ENCODE results near the gene HPSE.
"Not testable (repeated sequence)": the region's sequence is repeated elsewhere in the genome, so short reads cannot be mapped to it uniquely, and the experiment has no call there.

Gene HPSE

GRCh38 chr4:83335701-83336100 is 1.1 kb upstream of the HPSE start:
- no peak for DNase-seq (ENCODE audit: insufficient read length, low spot score)
- no peak for FAIRE-seq

GRCh38 chr4:83331956-83332355 is 2.7 kb downstream of the HPSE start:
- DNase-seq (ENCODE audit: insufficient read length, low spot score) (no peak), FAIRE-seq (no peak)

GRCh38 chr4:83329521-83330110 is 5.0 kb downstream of the HPSE start:
- DNase-seq (ENCODE audit: insufficient read length, low spot score), result no peak

GRCh38 chr4:83328521-83329187 is 6.0 kb downstream of the HPSE start:
- FAIRE-seq (no peak), DNase-seq (ENCODE audit: insufficient read length, low spot score) (no peak)

More at GRCh38 chr4:83329521-83330110, 5.0 kb downstream of the HPSE start:
- no peak for FAIRE-seq

GRCh38 chr4:83326546-83326945 is 8.1 kb downstream of the HPSE start:
- DNase-seq (ENCODE audit: insufficient read length, low spot score), result no peak
- no peak for FAIRE-seq

GRCh38 chr4:83325306-83325705 is 9.3 kb downstream of the HPSE start:
- not testable (repeated sequence) for DNase-seq (ENCODE audit: insufficient read length, low spot score); FAIRE-seq

- no peak for FAIRE-seq
- DNase-seq (ENCODE audit: insufficient read length, low spot score), result no peak
Measured at GRCh38 chr4:83323136-83323535, 11.5 kb downstream of the HPSE start.

- DNase-seq (ENCODE audit: insufficient read length, low spot score), result peak; percentile 18
- FAIRE-seq, result no peak
Measured at GRCh38 chr4:83320548-83320947, 14.1 kb downstream of the HPSE start.

- DNase-seq (ENCODE audit: insufficient read length, low spot score) (no peak), FAIRE-seq (no peak)
Measured at GRCh38 chr4:83318666-83319065, 16.0 kb downstream of the HPSE start.

- no peak for FAIRE-seq
Measured at GRCh38 chr4:83317671-83318070, 17.0 kb downstream of the HPSE start.

GRCh38 chr4:83316459-83317165 is 18.0 kb downstream of the HPSE start:
- no peak for FAIRE-seq
- DNase-seq (ENCODE audit: insufficient read length, low spot score), result no peak

More at GRCh38 chr4:83317671-83318070, 17.0 kb downstream of the HPSE start:
- no peak for DNase-seq (ENCODE audit: insufficient read length, low spot score)

- DNase-seq (ENCODE audit: insufficient read length, low spot score) (no peak), FAIRE-seq (no peak)
Measured at GRCh38 chr4:83315341-83315870, 19.2 kb downstream of the HPSE start.

- FAIRE-seq (no peak), DNase-seq (ENCODE audit: insufficient read length, low spot score) (no peak)
Measured at GRCh38 chr4:83308672-83309071, 26.0 kb downstream of the HPSE start.

GRCh38 chr4:83307920-83308319 is 26.7 kb downstream of the HPSE start:
- FAIRE-seq (no peak), DNase-seq (ENCODE audit: insufficient read length, low spot score) (no peak)

- DNase-seq (ENCODE audit: insufficient read length, low spot score) (no peak), FAIRE-seq (no peak)
Measured at GRCh38 chr4:83305187-83305586, 29.5 kb downstream of the HPSE start.

- FAIRE-seq, result no peak
Measured at GRCh38 chr4:83297548-83298260, 36.9 kb downstream of the HPSE start.

GRCh38 chr4:83293305-83294046 is 41.2 kb downstream of the HPSE start:
- FAIRE-seq (no peak), DNase-seq (ENCODE audit: insufficient read length, low spot score) (no peak)

More at GRCh38 chr4:83297548-83298260, 36.9 kb downstream of the HPSE start:
- DNase-seq (ENCODE audit: insufficient read length, low spot score), result no peak

GRCh38 chr4:83290059-83290774 is 44.4 kb downstream of the HPSE start:
- not testable (repeated sequence) for FAIRE-seq

GRCh38 chr4:83288381-83288780 is 46.3 kb downstream of the HPSE start:
- not testable (repeated sequence) for FAIRE-seq; DNase-seq (ENCODE audit: insufficient read length, low spot score)

More at GRCh38 chr4:83290059-83290774, 44.4 kb downstream of the HPSE start:
- DNase-seq (ENCODE audit: insufficient read length, low spot score), result not testable (repeated sequence)

- peak; percentile 14 for DNase-seq (ENCODE audit: insufficient read length, low spot score)
- no peak for FAIRE-seq
Measured at GRCh38 chr4:83285055-83285407, 49.6 kb downstream of the HPSE start.

All from HTR-8/SVneo (cell line).